ENCODE results near the gene FRMD6.

FRMD6 gene

GRCh38 chr14:51651388-51652167, at the start of gene FRMD6:
Gene FRMD6 (plus strand): TSS chr14:51651910. CDS start chr14:51689837, 37,927 bp downstream.
- TF ChIP-seq CTCF (IDR thresholded peaks at IDR 0.05; ENCODE audit: control insufficient read depth, insufficient read depth, low read depth, low read length, missing control alignments): peak; percentile 47
- peak; percentile 67 for DNase-seq (ENCODE audit: low read depth)

DNA sequence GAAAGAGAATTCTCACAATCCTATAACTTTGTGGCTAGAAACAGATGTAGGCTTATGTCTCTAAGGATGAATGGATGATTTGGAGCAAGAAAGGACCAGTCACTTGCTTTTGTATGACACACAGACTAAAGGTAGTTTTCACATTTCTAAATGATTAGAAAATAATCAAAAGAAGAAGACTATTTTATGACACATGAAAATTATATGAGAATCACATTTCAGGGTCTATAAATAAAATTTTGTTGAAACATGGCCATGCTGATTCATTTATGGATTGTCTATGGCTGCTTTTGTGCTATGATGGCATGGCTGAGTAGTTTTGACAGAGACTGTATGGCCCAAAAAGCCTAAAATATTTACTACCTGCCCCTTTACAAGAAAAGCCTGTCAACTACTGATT, 49.4 kb upstream of the FRMD6 start:
- DNase-seq (ENCODE audit: low read depth): no peak

More at GRCh38 chr14:51651388-51652167, at the start of gene FRMD6:
- peak within 1 kb of the TSS; percentile 87 for H3K4me3 ChIP-seq (ENCODE audit: control insufficient read depth, low read depth, low read length)

DNA sequence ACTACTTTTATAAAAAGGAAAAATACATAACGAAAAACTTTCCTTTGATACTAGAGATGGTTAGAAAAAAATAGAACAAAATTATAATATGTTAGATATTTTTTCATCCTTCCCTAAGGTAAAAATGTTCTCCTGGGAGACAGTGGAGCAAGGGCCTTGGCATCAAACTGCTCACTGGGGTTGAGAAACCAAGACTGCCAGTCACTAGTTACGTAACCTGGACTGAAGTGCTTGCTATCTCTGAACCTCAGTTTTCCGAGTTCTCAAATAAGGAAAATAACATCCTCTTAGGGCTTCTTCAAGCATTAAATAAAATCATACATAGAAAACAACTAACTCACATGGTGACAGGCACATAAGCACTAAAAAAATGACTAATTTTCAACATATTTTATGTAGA, 48.2 kb upstream of the FRMD6 start:
- no peak overlapping the region for H3K4me3 ChIP-seq (ENCODE audit: control insufficient read depth, low read depth, low read length)
- no peak for TF ChIP-seq CTCF (IDR thresholded peaks at IDR 0.05; ENCODE audit: control insufficient read depth, insufficient read depth, low read depth, low read length, missing control alignments)
- DNase-seq (ENCODE audit: low read depth): no peak

More for the DNA sequence above, 49.4 kb upstream of the FRMD6 start:
- no peak overlapping the region for H3K4me3 ChIP-seq (ENCODE audit: control insufficient read depth, low read depth, low read length)
- no peak for TF ChIP-seq CTCF (IDR thresholded peaks at IDR 0.05; ENCODE audit: control insufficient read depth, insufficient read depth, low read depth, low read length, missing control alignments)

DNA sequence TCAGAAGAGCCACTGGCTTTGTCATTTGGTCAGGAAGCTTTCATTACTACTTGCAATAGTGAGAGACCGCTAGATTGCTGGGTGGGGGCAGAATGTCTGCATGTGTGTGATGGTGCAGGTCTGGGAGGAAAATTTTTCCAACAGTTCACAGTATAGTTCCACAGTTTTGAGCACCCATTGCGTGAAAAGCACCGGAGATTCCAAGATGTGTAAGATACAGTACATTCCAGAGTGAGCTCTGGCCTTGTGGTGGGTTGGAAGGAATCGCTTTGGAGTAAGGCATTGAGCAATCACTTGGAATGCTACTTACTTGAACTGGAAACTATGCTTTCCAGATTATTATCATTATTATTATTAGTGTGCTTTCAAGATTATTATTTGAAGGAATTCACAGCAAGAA, 47.6 kb upstream of the FRMD6 start:
- TF ChIP-seq CTCF (IDR thresholded peaks at IDR 0.05; ENCODE audit: control insufficient read depth, insufficient read depth, low read depth, low read length, missing control alignments): no peak
- no peak overlapping the region for H3K4me3 ChIP-seq (ENCODE audit: control insufficient read depth, low read depth, low read length)
- DNase-seq (ENCODE audit: low read depth): peak; percentile 97

DNA sequence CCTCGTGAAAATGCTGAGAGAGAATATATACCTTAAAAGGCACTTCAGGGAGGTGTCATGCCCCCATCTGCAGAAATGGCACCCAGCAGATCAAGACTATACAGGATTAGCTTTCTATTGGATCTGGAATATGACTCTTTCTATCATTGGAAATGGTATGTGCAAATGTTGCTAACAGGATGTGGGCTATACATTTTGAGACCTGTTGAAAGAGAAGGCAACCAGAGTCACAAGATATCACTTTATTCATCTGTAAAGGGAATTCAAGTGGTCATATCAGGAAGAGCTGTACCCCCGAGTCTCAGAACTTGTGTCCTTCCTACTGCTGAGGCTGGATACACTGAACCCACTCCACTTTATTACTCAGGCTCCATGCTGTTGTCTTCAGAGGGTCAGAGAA, 46.1 kb upstream of the FRMD6 start:
- TF ChIP-seq CTCF (IDR thresholded peaks at IDR 0.05; ENCODE audit: control insufficient read depth, insufficient read depth, low read depth, low read length, missing control alignments): no peak
- no peak for DNase-seq (ENCODE audit: low read depth)
- no peak overlapping the region for H3K4me3 ChIP-seq (ENCODE audit: control insufficient read depth, low read depth, low read length)

DNA sequence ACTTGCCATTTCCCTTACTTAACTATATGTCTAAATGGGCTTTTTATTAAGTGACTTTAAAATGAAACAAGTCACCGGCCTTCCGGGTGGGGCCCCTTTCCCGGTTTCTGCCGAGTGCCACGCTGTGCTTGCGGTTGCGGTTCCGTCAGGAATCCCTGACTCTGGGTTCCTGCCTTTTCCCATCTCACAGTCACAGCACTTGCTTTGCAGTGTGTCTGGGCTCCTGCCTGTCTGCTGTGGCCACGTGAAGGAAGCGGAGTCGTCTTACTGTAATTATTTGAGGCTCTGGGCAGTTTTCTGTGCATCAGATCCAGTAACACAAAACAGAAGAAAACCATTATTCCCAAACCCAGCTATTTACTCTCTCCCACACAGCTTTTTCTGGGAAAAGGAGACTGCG, 44.0 kb upstream of the FRMD6 start:
- no peak for TF ChIP-seq CTCF (IDR thresholded peaks at IDR 0.05; ENCODE audit: control insufficient read depth, insufficient read depth, low read depth, low read length, missing control alignments)
- H3K4me3 ChIP-seq (ENCODE audit: control insufficient read depth, low read depth, low read length): no peak overlapping the region
- DNase-seq (ENCODE audit: low read depth): peak; percentile 98
